ENCODE measurements around the gene CLCN5.

The CLCN5 gene

DNA sequence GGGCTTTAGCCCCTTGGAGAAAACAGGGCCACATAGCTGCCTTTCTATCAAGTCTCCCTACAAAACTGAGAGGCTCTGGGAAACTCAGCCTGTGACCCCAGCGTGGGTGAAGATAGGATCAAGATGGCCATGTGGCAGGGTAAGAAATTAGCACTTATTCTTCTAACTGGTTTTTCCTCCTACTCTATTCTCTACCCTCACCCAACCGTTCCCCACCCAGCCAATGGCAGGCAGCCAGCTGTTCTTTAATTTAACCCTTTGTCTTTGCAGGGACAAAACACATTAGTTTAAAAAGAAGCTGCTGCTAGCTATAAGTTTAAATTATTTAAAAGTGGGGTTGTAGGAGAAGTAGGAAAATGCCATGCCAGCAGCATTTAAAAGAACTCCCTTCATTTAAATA is 2.8 kb downstream of the CLCN5 start:
- DNase-seq: no peak
- intact Hi-C loops (cut with DNase I): no loop called here

DNA sequence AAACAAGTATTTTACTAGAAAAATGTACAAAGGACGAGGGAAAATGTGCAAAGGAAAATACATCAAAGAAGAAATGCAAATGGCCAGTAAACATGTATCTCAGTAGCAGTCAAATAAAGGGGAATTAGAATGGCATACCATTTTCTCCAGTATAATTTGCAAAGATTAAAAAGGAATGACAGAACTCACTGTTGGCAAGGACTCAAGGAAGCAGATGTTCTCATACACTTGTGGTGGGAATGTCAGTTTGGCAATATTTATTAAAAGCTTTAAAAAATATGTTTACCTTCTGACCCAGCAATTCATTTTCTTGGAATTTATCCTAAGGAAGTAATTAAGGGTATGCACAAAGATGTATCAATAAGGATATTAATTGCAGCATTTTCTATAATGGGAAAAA is 7.6 kb downstream of the CLCN5 start:
- no peak for DNase-seq

DNA sequence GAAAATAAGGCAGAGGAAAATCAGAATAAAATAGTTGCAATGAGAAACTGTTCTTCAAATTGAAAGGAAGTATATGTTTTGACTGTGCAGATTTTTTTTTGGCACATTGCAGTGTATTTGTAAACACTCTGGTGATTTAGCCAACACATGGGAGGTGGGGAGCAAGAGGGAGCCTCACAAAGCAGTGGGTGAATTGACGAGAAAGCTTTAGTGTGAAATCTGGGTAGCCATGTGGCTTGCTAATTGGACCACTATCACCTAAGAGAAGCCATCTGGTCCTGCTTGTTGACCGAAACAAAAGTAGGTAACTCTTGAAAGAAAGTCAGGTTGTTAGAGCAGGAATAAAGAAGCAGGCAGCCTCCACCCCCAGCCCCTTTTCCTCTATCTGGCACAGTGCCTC is 10.4 kb downstream of the CLCN5 start:
- intact Hi-C loops (cut with DNase I): no loop called here
- DNase-seq: no peak

More for the DNA sequence above, 7.6 kb downstream of the CLCN5 start:
- intact Hi-C loops (cut with DNase I): no loop called here

DNA sequence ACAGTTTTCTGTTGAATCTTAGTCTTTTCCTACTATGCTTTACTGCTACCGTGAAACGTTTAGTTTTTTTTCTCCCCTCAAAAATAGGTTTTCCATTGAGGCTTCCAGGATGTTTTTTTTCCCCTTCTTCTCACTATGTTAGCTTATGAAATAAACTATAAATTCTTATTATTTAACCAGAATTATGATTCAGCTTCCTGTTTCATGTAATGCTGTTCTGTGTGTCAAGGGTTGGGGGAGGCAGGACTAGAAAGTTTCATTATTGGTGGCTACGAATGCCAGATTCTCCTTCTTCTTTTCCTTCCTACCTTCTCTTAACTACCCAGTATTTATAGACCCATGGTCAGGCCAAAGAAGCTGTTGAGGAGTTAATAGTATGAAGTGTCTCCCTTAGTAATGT is 11.8 kb downstream of the CLCN5 start:
- no peak for DNase-seq

DNA sequence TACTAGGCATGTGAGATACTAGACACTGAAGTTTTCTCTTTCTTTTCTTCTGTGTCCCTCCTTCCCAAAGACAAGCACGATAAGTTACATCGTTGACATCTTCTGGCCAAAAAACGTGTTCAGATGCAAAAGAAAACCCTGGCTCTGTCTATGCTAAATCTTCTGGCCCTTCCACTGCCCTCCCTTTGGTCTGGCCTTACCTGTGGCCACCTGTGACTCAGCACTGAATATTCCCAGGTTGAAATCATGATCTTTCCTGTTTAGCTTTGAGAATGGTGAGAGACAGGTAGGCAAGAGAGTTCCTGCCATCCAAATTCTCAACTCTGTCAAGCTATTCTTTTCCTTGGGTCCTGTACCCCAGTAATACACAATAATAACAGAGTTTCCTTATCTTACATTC is 12.3 kb downstream of the CLCN5 start:
- intact Hi-C loops (cut with DNase I): no loop called here
- DNase-seq: no peak

More for the DNA sequence above, 11.8 kb downstream of the CLCN5 start:
- intact Hi-C loops (cut with DNase I): no loop called here

DNA sequence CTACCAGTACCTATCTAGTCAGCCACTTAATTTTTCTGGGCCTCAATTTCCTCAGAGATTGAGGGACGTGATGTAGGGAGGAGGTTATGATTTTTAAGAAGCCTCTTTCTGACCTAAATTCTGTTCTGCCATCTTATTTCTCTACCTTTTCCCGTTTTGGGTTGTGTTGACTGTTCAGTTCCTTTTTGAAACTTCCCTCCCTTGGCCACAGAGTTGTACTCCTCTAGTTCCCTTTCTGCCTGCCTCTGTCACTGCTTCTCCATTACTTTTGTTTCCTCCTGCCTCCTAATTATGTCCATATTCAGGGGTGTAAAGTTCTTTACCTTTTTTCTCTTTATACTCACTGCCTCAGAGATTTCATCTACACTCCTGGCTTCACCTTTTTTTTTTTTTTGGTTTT is 25.4 kb downstream of the CLCN5 start:
- intact Hi-C loops (cut with DNase I): no loop called here
- no peak for DNase-seq

DNA sequence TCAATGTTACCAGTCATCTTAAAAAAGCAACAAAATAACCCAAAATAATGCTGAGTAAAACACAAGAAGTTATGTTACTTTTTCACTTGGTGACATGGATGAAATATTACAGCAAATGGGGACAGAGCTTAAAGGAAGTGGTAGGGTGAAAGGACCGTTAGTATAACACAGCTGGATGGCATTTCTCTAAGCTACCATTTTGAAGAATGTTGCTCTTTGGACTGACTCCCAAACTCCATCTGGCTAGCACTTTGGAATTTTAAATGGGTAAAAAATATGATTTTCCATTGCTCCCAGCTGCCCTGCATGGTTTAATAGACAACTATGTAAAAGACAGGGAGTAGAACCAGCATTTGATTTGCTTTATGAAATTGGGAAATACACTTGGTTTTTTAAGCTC is 27.6 kb downstream of the CLCN5 start:
- intact Hi-C loops (cut with DNase I): no loop called here
- DNase-seq: no peak

DNA sequence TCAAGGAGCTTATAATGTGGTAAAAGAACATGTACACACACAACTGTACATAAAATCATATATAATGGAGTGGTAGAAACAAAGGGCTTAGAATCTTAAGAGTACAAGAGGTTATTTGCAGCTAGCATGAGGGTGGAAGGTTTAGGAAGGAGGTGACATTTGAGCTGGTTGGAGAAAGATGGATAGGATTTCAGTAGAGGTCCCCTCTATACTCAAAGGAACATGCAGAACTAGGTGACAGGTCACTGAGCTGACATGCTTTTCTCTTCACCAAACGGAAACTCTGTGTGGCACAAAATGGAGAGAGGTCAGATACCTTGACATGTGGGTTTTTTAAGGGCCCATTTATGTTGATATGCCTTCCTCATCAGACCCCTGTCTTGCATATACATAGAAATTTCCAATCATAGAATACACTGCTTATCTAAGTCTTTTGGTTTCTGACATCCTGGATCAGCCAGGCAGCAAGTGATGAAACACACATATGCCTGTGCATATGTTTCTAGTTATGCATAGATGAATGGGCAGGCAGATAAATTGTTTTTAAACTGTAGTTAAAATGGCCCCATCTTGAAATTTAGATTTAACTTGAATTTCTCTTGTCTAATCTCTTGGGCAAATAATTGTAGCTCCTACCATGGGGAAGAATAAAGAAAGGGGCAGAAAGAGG is 29.3 kb downstream of the CLCN5 start:
- intact Hi-C loops (cut with DNase I): no loop called here
- no peak for DNase-seq

DNA sequence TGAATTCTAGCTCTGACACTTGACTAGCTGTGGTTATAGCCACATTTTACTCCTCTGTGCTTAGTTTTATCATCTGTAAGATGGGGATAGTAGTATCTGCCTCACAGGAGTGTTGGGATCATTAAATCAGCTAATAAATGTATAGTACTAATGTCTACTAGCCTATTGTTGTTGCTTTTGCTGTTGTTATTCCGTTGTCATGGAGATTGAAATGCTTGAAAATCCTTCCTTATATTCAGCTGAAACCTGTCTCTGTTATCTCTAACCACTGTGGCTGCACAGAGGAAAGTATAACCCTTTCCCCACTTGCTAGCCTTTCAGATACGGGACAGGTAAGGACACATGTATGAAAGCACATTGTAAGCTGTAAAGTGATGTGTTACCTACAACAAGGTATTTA is 33.9 kb downstream of the CLCN5 start:
- intact Hi-C loops (cut with DNase I): no loop called here
- no peak for DNase-seq

DNA sequence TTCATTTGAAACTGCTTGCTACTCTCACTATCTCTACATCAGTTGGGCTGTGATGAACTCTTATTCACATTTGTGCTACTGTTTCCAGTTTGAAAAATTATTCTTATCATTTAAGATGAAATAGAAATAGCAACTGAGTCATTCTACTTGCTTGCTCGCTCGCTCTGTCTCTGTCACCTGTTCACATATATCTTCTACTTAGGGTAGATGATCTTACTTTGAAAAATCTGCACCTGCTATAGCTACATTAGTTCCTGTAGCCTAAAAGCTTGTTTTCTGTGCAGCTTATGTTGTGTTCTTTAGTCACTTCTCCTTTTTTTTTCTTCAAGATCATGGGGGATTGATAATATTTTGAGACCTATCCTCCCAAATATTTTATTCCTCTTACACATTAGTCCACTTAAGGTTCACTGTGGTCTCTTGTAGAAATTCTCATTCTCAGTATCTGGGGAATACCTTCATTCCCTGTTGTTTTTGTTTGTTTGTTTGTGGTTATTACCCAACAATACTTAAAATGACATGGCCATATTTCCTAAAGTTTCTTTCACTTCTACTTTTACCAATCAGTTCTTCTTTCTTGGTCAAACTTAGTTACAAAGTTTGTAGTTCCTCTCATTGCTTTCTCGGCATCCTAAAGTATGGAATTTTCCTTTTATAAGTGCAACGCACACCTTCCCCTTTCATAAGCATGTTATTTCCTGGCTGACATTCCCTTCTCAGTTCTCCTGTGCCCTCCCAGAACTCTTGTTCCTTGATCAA is 36.5 kb downstream of the CLCN5 start:
- intact Hi-C loops (cut with DNase I): no loop called here
- DNase-seq: no peak

DNA sequence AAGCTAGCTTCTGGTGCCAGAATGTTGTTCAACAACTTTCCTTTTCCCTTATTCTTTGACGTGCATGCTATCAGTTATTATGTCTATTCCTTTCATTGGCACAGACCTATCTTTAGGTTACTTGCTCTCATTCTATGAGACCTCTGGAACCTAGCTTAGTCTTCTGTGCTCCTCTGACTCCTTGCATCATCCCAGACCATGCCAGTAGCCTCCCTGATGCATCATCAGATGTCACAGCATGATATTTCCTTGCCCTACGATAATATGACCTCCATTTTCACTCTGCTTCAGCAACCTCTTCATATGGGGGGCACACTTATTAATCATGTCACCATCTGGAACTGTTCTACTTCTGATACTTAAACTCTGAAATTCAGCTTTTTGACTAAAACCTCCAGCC is 37.2 kb downstream of the CLCN5 start:
- no peak for DNase-seq
- intact Hi-C loops (cut with DNase I): no loop called here

DNA sequence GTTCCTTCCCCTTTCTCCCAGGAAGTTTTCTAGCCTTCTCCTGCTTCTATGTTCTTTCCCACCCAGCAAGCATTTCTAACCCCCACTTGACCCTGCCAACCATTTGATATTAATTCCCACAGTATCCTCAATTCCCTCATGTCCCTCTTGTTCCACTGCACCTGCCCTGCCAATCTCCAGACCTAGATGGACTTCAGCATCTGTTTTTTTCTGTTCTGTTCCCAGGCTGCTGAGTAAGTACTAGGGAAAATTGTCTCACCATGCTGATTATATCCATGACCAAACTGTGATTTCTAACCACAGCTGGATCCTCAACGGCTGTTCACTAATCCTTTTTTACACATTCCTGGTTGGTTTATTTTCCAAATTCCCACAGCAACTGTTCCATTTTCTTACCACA is 37.7 kb downstream of the CLCN5 start:
- intact Hi-C loops (cut with DNase I): no loop called here
- DNase-seq: no peak

DNA sequence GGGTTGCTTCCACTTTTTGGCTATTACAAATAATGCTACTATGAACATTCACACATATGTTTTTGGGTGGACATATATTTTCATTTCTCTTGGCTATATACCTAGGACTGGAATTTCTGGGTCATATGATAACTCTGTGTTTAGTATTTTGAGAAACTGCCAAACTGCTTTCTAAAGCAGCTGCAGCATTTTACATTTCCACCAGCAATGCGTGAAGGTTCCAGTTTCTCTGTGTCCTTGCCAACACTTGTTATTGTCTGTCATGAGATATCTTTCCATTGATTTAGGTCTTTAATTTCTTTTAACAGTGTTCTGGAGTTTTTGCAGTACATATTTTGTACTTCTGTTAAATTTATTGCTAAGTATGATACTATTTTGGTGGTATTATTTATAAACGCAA is 48.3 kb downstream of the CLCN5 start:
- DNase-seq: no peak
- intact Hi-C loops (cut with DNase I): no loop called here

DNA sequence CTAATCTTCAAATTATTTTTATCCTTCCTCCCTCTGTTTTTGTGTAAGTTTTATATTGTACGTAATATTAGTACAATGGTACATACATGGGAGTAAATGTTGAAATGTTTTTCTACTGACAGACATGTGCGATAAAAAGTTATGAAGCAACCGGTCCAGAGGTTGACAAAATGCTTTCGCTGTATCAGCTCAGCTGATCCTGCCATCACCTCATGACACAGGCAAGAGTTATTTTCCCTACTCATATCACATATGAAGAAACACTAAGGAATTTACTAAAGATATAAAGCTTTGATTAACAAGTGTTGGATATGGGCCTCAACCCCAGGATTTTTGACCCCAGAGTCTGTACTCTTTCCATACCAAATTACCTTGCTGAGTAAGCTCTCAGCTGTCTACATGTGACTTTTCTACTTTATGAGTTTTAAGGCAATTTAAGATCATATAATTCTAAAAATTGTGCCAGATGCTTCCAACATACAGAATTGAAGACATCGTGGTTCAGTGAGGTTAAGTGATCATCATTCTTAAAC is 50.0 kb downstream of the CLCN5 start:
- DNase-seq: no peak
- intact Hi-C loops (cut with DNase I): no loop called here

DNA sequence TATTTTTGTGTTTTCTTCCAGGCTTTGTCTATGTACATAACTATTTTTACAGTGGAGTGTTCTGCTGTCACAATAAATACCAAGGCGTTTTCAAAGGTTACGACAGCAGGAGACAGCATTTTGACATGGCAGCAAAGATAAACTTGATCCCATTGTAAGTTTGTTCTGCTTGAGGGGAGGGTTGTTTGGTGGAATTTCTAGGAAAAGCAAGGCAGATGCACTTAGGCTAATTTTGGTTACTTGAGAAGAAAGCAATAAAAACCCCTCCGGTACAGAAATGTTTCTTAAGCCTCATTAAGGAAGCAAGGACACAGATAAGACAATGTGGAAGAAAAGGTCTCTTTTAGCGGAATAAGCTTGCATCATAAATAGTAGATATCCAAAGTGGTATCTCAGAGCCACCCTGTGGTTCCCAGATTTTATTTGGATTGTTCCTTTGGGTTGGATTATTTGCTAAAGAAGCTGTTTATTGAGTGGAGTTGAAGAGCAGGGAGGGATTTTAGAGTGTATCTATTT is 54.3 kb downstream of the CLCN5 start:
- DNase-seq: no peak
- intact Hi-C loops (cut with DNase I): no loop called here

DNA sequence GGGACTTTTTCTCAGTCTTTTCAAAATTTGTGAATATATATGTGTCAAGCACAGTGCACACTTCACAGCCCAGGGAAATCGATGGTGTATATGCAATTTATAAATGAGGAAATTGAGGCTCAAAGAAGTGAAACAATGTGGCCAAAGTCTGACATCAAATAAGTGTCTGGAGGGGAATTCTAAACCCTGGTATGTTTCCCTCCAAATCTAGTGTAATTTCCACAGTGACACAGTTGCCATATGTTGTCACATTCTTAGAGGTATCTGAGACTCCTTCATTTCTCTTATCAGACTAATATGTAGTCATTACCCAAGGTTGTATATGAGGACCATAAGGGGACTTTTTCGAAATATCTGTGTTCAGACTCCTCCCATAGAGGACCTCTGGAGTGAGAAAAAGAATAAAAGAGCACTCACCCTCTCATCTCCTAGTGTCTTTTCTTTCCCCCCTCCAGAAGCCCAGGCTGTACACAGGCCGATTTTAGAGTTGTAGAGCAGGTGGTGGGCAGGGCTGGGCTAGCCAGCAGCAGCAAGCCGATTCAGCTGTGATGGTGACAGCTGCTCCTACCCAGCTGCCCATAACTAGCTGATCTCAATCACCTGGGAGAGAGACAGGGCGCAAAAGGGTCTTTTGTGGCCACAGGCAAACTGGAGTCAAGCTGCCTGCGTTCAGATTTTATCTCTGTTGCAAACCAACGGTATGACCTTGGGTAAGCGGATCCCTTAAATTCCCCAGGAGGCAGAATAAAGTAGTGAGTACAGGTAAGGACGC is 55.1 kb downstream of the CLCN5 start:
- no peak for DNase-seq
- intact Hi-C loops (cut with DNase I): no loop called here

DNA sequence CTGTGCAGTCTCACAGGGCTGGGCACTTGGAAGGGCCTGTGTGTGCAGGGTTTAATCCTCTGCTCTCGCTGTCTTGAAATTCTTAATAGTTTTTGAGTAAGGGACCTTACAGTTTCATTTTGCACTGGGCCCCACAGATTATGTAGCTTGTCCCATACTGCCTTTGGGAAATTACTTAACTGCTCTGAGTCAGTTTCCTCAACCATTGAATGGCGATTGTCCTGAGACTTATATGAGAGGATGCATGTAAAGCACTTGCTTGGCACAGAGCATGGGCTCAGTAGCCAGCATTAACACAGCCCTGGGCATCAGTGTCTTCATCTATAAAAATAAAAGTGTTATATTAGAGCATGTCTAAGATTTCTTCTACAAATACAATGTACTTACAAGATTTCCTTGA is 55.8 kb downstream of the CLCN5 start:
- intact Hi-C loops (cut with DNase I): no loop called here
- DNase-seq: no peak

DNA sequence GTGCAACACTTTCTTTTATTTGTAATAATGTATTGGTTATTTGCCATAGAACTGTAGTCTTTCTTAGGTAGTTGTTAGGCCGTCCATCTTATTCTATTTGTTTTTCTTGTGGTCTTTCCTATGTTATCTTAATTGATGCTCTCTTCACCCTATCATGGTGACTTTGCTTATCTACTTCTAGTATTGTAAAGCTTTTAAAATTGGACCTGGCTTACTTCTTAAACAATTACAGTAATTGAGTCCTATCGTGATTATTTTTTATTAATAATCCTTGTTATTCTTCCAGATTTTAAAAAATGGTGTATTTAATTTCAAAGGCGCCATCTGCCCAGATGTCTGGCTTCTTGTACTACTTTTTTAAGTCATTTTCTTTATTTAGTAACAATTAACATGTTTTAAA is 63.7 kb downstream of the CLCN5 start:
- no peak for DNase-seq
- intact Hi-C loops (cut with DNase I): no loop called here

DNA sequence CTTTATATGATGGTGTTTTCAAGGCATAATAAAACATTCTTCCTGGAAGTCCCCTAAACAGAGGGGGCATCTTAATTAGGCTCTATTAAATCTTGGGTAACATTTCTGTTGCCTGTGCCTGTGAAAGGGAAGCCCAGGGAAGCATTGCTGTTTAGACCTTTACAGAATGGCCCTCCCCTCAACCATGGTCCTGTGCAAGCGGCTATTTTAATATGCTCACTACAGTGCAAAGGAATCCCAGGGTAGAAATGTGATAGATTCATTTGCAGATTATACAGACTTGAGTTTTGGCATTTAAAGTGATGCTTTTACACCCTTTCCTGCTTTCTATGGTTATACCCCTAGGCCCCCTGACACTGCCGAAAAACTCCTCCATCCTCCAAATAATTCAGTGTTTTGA is 65.3 kb downstream of the CLCN5 start:
- intact Hi-C loops (cut with DNase I): no loop called here
- no peak for DNase-seq

DNA sequence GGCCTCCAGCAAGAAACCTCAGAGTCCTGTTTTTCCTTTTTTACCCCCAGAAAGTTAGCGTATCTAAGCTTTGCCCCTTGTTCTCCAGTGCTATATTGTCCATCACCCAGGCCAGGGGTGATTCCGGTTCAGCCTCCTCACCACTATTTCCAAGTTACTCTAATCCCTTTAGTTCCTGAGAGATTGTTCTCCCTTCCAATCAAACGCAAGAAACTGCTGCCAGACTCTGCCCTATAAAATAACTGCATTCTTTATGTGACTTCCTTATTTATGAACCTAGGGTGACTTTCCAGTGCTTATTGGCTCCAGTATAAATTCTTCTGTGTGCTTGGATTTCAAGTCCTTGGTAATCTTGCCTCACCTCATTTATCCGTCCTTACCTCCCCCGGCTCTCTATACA is 65.7 kb downstream of the CLCN5 start:
- DNase-seq: no peak
- intact Hi-C loops (cut with DNase I): no loop called here

DNA sequence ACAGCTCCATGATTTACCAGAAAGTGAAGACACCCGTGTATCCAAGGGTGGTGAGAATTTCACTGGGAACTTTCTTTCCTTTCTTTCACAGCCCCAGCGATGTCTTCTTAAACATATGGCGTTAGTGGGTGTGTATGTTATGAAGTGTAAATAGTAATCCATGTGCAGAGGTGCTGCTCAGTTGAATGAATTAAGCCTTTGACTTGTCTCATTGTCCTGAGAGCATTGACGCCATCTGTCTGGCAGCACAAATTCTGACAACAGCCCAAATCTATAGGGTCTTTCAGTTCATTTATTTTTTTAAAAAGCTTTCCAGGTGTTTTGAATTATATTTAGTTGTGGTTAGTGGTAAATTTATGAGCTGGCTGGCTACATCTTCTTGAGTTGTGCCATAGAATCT is 69.4 kb downstream of the CLCN5 start:
- DNase-seq: no peak
- intact Hi-C loops (cut with DNase I): no loop called here
